Activated CD4-positive, alpha-beta T cell treated with anti-CD3 and anti-CD28 coated beads for 4 hours (primary cell): ENCODE results near the gene MSI1.

Experiments used
- DNase-seq, 2 donors: peaks; one replicate each; pipeline ENCODE4 v3.0.0-alpha.2; 2020

MSI1 gene

GRCh38 chr12:120368789-120369602 lies at the start of gene MSI1:
Gene MSI1 (minus strand): TSS chr12:120369164. CDS start chr12:120369091, 73 bp downstream.
- no peak for DNase-seq

GRCh38 chr12:120417917-120418580 lies 49.1 kb upstream of the MSI1 start:
- DNase-seq = no peak

- DNase-seq = no peak
Measured at GRCh38 chr12:120416490-120417216, 47.7 kb upstream of the MSI1 start.

- DNase-seq = no peak
Measured at GRCh38 chr12:120413901-120414695, 45.1 kb upstream of the MSI1 start.

- DNase-seq = no peak
Measured at GRCh38 chr12:120412421-120412820, 43.5 kb upstream of the MSI1 start.

GRCh38 chr12:120408771-120409170 lies 39.8 kb upstream of the MSI1 start:
- no peak for DNase-seq

- no peak for DNase-seq
Measured at GRCh38 chr12:120406553-120406952, 37.6 kb upstream of the MSI1 start.

GRCh38 chr12:120406069-120406468 lies 37.1 kb upstream of the MSI1 start:
- no peak for DNase-seq

GRCh38 chr12:120404271-120404670 lies 35.3 kb upstream of the MSI1 start:
- DNase-seq = no peak

- no peak for DNase-seq
Measured at GRCh38 chr12:120403869-120404268, 34.9 kb upstream of the MSI1 start.

- no peak for DNase-seq
Measured at GRCh38 chr12:120402217-120402616, 33.3 kb upstream of the MSI1 start.

- DNase-seq = no peak
Measured at GRCh38 chr12:120399531-120399930, 30.6 kb upstream of the MSI1 start.

- no peak for DNase-seq
Measured at GRCh38 chr12:120397824-120398540, 29.0 kb upstream of the MSI1 start.

GRCh38 chr12:120394483-120395367 lies 25.8 kb upstream of the MSI1 start:
- DNase-seq = no peak

- no peak for DNase-seq
Measured at GRCh38 chr12:120390540-120391120, 21.7 kb upstream of the MSI1 start.

GRCh38 chr12:120388691-120389481 lies 19.9 kb upstream of the MSI1 start:
- DNase-seq = no peak

GRCh38 chr12:120381752-120382419 lies 12.9 kb upstream of the MSI1 start:
- no peak for DNase-seq

- no peak for DNase-seq
Measured at GRCh38 chr12:120378036-120378435, 9.1 kb upstream of the MSI1 start.

- DNase-seq = no peak
Measured at GRCh38 chr12:120377611-120378010, 8.6 kb upstream of the MSI1 start.
